PC-3 (cell line): ENCODE data around the gene HOGA1. TPM values are rescaled to one million over a fixed set of nuclear protein-coding genes. Genes with fewer than 3 reads are reported as not detected.

Experiments
- ATAC-seq: fragments of 200-7000 bp; cut with Tn5 transposase; 2 replicates; pipeline ENCODE4 v1.9.1; 2020; ENCODE audit warnings: mild to moderate bottlenecking, moderate library complexity
- BruUV-seq: library from RNA; stranded (reverse); fragments of 400-500 nt; replicated peaks from 2 replicates; lab custom pipeline; 2021; lab: Mats Ljungman, UMichigan
- CTCF ChIA-PET: fragments of 300-600 bp; sonication (Branson Sonifier 250); formaldehyde crosslinking; loops from one replicate; lab custom pipeline; 2022; ENCODE audit warnings: antibody characterized with exemption; lab: Charles Lee
- POLR2A ChIA-PET: fragments of 300-600 bp; sonication (Branson Sonifier 250); formaldehyde crosslinking; loops from one replicate; lab custom pipeline; 2022; ENCODE audit warnings: antibody characterized with exemption; ENCODE audit not compliant: unreplicated experiment; lab: Charles Lee
- DNase-seq: peaks from one replicate; pipeline ENCODE4 v3.0.0-alpha.2; 2015
- H2AFZ ChIP-seq: fragments of 300-600 bp; sonication (generic); 2 replicates; pipeline ENCODE4 v1.6.0; 2016; ENCODE audit warnings: antibody characterized with exemption, low read length
- H3F3A ChIP-seq: fragments of 300-600 bp; sonication (generic); one replicate; pipeline ENCODE4 v1.6.0; 2017; ENCODE audit warnings: antibody characterized with exemption, low read length, control low read depth, mild to moderate bottlenecking; ENCODE audit not compliant: unreplicated experiment
- H3K27ac ChIP-seq: fragments of 300-600 bp; sonication (generic); 2 replicates; pipeline ENCODE4 v1.5.1; 2016; ENCODE audit warnings: mild to moderate bottlenecking, low read length
- H3K27me3 ChIP-seq: fragments of 300-600 bp; sonication (generic); 2 replicates; pipeline ENCODE4 v1.6.1; 2016; ENCODE audit warnings: low read length, mixed read lengths
- H3K36me3 ChIP-seq: fragments of 300-600 bp; sonication (generic); 2 replicates; pipeline ENCODE4 v1.6.1; 2016; ENCODE audit warnings: low read depth, mixed run types, low read length, mixed read lengths
- H3K4me1 ChIP-seq: fragments of 300-600 bp; sonication (generic); 2 replicates; pipeline ENCODE4 v1.5.1; 2016; ENCODE audit warnings: low read length; ENCODE audit not compliant: insufficient read depth
- H3K4me2 ChIP-seq: fragments of 300-600 bp; sonication (generic); 2 replicates; pipeline ENCODE4 v1.6.0; 2016; ENCODE audit warnings: low read length
- H3K4me3 ChIP-seq: fragments of 300-600 bp; sonication (generic); 2 replicates; pipeline ENCODE4 v1.5.1; 2016; ENCODE audit warnings: mild to moderate bottlenecking, low read length, mixed read lengths
- H3K79me2 ChIP-seq: fragments of 300-600 bp; sonication (generic); 2 replicates; pipeline ENCODE4 v1.6.1; 2017; ENCODE audit warnings: low read length, mixed read lengths
- H3K9ac ChIP-seq: fragments of 300-600 bp; sonication (generic); 2 replicates; pipeline ENCODE4 v1.6.0; 2016; ENCODE audit warnings: mild to moderate bottlenecking, low read length
- H3K9me2 ChIP-seq: fragments of 300-600 bp; sonication (generic); replicated peaks from 2 replicates; pipeline ENCODE4 v1.6.1; 2016; ENCODE audit warnings: mixed run types, low read length, mixed read lengths
- H3K9me3 ChIP-seq: fragments of 300-600 bp; sonication (generic); 2 replicates; pipeline ENCODE4 v1.6.1; 2016; ENCODE audit warnings: low read length, mixed read lengths
- H4K20me1 ChIP-seq: fragments of 300-600 bp; sonication (generic); 2 replicates; pipeline ENCODE4 v1.6.1; 2016; ENCODE audit warnings: low read length, mixed read lengths
- EZH2 ChIP-seq: fragments of 300-600 bp; sonication (generic); IDR thresholded peaks from one replicate; pipeline ENCODE4 v1.6.1; 2017; ENCODE audit warnings: antibody characterized with exemption, mild to moderate bottlenecking, low read length; ENCODE audit not compliant: unreplicated experiment
- EZH2phosphoT487 ChIP-seq: fragments of 300-600 bp; sonication (generic); IDR thresholded peaks from 2 replicates; pipeline ENCODE4 v1.6.1; 2018; ENCODE audit warnings: mild to moderate bottlenecking, antibody characterized with exemption, low read length, borderline replicate concordance
- intact Hi-C: fragments of 100-400 bp; cut with micrococcal nuclease; formaldehyde crosslinking; loops from 2 replicates; pipeline ENCODE4 v1.9.0; 2023
- total RNA-seq: library from RNA; depleted of rRNA; stranded (reverse); fragments of >200 nt; gene quantifications from 2 replicates; pipeline ENCODE4 v1.2.3, GENCODE V29; 2014
- TF ChIP-seq, protein P1 (sequence below): fragments of 300-600 bp; sonication (generic); conservative IDR thresholded peaks from 2 replicates; pipeline ENCODE4 v1.5.1; 2017; ENCODE audit warnings: antibody characterized with exemption, low read depth, mild to moderate bottlenecking, low read length

HOGA1 gene
- total RNA-seq, 1 experiment from 2014 or later = 0.15 TPM

- CTCF ChIA-PET = no interaction called here
- DNase-seq (no peak), ATAC-seq (no peak)
- Histone ChIP-seq H3K4me3 (no peak overlapping the region), H3K9me2 (no peaks in the 10 kb centered on the region), H3K27ac (no peak overlapping the region), H3K36me3 (no peaks in the 10 kb centered on the region), H3K9me3 (no peaks in the 10 kb centered on the region), H3K79me2 (no peaks in the 10 kb centered on the region), H3K4me1 (peaks cover 7% of the 10 kb centered on the region), H2AFZ (no peak overlapping the region), H3K4me2 (no peak overlapping the region), H3F3A (no peaks in the 10 kb centered on the region), H3K9ac (no peak overlapping the region), H4K20me1 (no peaks in the 10 kb centered on the region), H3K27me3 (no peaks in the 10 kb centered on the region)
- BruUV-seq = no TSS peak
- TF ChIP-seq, protein P1, sequence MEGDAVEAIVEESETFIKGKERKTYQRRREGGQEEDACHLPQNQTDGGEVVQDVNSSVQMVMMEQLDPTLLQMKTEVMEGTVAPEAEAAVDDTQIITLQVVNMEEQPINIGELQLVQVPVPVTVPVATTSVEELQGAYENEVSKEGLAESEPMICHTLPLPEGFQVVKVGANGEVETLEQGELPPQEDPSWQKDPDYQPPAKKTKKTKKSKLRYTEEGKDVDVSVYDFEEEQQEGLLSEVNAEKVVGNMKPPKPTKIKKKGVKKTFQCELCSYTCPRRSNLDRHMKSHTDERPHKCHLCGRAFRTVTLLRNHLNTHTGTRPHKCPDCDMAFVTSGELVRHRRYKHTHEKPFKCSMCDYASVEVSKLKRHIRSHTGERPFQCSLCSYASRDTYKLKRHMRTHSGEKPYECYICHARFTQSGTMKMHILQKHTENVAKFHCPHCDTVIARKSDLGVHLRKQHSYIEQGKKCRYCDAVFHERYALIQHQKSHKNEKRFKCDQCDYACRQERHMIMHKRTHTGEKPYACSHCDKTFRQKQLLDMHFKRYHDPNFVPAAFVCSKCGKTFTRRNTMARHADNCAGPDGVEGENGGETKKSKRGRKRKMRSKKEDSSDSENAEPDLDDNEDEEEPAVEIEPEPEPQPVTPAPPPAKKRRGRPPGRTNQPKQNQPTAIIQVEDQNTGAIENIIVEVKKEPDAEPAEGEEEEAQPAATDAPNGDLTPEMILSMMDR = no peak
- no peak for TF ChIP-seq EZH2phosphoT487
- no peak for TF ChIP-seq EZH2
- POLR2A ChIA-PET = no interaction called here
- intact Hi-C loops = loop anchor here (10.0 kb wide), 1 partner anchor 65 kb away; no protein-coding TSS in a partner anchor
These were observed 34.4 kb upstream of the HOGA1 start for GRCh38 chr10:97549587-97550322.

DNA sequence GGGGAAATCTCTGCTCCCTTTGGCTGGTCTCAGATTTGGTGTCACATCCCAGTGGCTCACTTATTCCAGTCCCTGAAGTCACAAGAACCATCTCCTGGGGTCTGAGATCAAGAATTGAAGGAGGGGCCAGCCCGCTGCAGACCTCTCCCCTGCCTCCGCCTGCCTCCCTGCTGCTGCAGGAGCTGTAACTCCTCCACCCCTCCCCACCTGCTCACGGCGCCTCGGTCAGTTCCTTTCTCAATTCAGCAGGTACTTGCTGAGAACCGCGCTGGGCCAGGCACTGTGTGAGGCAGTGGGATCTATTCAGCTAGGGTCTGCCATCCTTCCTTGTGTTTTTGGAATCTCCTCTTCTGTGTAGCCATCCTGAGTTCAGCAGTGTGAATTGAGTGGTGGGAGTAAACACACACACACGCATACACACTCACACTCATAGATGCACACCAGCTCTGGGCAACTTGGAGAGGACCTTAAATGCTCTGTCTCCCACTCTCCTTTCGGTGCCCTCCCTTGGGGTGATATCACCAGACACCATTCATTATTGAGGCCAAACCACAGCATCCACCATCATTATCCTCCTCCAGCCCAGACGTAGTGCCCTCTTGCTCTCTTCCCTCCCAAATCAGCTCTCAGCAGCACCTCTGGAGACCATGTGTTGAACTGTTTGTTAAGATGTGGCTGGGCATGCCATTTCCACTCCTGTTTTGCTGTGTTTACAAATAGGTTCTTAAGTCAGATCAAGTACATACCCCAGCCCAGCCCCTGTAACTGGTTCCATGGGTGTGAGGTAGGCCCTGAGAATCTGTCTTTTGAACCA lies 33.6 kb upstream of the HOGA1 start:
- Histone ChIP-seq H3K9me2 (no peaks in the 10 kb centered on the region), H2AFZ (no peak overlapping the region), H3K4me3 (no peak overlapping the region), H4K20me1 (no peaks in the 10 kb centered on the region), H3K27ac (no peak overlapping the region), H3K4me2 (no peak overlapping the region), H3F3A (no peaks in the 10 kb centered on the region), H3K27me3 (no peaks in the 10 kb centered on the region), H3K36me3 (no peaks in the 10 kb centered on the region), H3K9ac (no peak overlapping the region), H3K79me2 (no peaks in the 10 kb centered on the region), H3K4me1 (peaks cover 7% of the 10 kb centered on the region), H3K9me3 (no peaks in the 10 kb centered on the region)
- intact Hi-C loops = loop anchor here (10.0 kb wide), 1 partner anchor 64 kb away; no protein-coding TSS in a partner anchor
- DNase-seq = no peak
- TF ChIP-seq EZH2phosphoT487 = no peak
- TF ChIP-seq, protein P1 = no peak
- TF ChIP-seq EZH2 = no peak
- BruUV-seq = no TSS peak
- ChIA-PET CTCF (no interaction called here), POLR2A (no interaction called here)
- no peak for ATAC-seq
